SKM-1 treated with dmso at 0.1 percent for 144 hours (cell line): ENCODE results near the gene PRCD.

ENCODE experiments used
- DNase-seq: peaks from one replicate; lab custom pipeline; 2025; ENCODE audit not compliant: unreplicated experiment; lab: John Stamatoyannopoulos, UW

The PRCD gene

GRCh38 chr17:76570457-76570856, 30.6 kb downstream of the PRCD start:
- no peak for DNase-seq

- no peak for DNase-seq
These were observed 31.1 kb downstream of the PRCD start for GRCh38 chr17:76570877-76571471.

DNA sequence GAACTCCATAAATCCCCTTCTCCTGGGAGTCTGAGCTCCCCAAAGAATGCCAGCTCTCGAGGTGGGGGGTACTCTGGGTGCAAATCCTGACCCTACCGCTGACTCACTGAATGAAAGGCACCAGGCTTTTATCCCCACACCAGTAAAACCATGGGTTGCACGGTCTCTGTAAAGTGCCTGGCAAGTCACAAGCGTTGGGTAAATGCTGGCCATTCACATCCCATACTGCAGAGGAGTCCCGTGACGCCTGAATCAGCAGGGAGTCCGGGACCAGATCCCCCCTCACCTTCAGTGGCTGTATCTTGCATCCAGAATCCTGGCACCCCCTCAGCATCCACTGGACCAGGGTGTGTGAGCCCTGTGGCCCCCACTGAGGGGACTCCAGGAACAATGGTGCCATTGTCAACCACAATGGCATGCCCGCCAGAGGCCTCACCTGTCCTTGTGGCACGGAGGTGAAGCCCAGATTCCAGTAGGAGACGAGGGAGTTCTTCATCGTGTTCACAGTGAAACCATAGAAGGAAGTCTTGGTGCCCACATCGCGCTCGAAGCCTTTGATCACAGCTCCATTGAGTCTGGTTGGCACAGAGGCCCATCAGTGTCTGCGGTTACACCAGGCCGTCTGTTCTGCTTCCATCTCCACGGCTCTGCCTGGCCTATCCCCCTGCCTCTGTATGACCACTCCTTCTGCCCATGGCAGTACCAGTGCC, 32.5 kb downstream of the PRCD start:
- no peak for DNase-seq

DNA sequence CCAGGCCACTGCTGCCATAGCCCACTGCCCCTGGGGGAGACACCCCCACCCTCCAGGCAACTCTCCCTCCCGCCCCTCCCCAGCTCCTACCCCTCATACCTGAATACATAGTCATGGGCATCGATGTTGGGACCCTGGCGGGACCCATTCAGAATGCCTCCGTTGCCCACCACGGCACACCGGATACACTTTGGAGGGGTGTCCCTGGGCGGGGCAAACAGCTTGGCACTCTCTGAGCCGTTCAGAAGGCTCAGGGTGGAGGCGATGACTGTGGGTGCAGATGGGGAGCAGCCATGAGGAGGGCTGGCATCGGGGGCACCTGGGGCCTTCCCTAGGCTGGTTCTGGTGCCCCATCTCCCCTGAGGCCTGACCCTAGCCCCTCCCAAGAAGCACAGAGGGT, 33.3 kb downstream of the PRCD start:
- DNase-seq = no peak

DNA sequence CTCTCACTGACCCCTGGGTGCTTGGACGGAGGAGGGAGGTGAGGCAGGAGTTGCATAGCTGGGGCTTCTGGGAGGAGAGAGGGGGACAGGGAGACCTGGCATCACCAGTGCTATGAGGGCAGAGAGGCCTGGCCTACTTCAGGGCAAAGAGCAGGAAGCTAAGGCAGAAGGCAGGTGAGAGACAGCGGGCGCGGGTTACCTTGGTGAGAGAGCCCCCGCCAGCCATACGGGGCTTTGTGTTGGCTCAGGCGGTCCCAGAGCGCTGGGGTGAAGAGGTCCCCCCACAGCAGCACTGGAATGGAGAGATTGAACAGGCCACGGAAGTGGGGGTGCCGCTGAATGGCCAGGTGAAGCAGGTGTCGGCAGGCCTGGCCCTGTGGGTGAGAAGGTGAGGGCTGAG, 34.3 kb downstream of the PRCD start:
- DNase-seq = no peak

- DNase-seq = no peak
These were observed 35.7 kb downstream of the PRCD start for GRCh38 chr17:76575570-76575969.

DNA sequence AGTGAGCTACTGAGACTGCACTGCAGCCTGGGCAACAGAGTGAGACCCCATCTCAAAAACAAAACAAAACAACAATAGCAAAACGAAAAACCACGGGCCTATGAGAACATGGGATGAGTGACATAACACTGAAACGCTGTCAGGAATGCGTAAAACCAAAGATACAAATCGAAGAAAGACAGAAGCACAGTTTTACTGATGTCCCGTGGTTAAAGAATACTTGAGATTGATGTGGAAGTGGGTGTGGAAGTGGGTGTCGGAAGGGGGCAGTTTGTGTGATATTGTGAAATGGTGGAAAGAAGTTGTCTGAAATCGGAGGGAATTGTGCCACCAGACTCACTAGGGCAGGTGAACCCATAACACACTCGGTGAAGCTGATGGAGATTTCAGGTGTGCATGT, 36.3 kb downstream of the PRCD start:
- DNase-seq = no peak

- DNase-seq = no peak
These were observed 38.0 kb downstream of the PRCD start for GRCh38 chr17:76577876-76578275.

- no peak for DNase-seq
These were observed 38.5 kb downstream of the PRCD start for GRCh38 chr17:76578376-76578775.

DNA sequence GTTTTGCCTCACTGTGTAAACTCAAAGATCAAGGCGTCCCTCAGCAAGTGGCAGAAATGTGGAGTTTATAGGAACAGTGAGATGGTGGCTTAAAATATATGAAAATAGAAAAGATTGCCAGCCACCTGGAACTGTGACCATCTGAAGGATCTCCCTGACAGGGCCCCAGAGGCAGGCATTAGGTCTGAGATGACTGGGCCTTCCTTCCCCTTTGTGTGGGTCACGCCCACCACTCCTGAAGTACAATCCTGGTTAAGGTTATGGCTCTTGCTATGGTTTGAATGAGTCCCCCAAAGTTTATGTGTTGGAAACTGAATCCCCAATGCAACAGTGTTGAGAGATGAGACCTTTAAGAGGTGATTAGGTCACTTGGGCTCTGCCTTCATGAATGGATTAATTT, 39.4 kb downstream of the PRCD start:
- no peak for DNase-seq

DNA sequence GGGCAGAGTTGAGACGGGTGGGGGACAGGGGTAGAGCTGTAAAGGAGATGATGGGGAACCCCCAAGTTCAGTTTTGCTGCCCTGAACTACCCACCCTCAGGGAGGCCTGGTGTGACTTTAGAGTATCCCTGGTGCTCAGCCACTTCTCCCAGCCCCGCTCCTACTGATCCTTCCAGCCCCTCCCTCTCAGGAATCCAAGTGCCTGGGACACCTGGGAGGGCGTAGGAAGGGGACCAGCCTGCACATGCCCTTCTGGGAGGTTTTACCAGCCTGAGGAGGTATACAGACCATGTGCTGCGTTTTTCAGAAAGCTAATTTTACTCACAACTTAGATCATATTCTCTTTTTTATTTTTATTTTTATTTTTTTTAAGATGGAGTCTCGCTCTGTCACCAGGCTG, 41.7 kb downstream of the PRCD start:
- DNase-seq = no peak

DNA sequence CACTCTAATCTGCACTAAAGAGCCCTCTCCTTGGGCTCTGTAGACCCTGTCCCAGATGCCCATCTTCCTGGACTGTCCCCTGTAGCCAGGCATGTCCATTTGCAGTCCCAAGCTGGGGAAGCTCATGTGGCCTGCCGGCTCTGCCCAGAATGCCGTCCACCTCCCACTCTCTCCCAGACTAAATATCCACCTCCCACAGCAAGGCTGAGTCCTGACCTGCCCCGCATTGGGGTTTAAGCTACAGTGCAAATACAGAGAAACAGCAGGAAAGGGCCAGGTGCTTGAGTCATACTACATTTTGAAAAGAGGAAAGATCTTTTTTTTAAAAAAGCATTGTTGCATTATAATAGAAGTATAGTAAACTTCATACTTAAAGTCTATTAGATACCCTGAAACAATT, 42.8 kb downstream of the PRCD start:
- DNase-seq = no peak

DNA sequence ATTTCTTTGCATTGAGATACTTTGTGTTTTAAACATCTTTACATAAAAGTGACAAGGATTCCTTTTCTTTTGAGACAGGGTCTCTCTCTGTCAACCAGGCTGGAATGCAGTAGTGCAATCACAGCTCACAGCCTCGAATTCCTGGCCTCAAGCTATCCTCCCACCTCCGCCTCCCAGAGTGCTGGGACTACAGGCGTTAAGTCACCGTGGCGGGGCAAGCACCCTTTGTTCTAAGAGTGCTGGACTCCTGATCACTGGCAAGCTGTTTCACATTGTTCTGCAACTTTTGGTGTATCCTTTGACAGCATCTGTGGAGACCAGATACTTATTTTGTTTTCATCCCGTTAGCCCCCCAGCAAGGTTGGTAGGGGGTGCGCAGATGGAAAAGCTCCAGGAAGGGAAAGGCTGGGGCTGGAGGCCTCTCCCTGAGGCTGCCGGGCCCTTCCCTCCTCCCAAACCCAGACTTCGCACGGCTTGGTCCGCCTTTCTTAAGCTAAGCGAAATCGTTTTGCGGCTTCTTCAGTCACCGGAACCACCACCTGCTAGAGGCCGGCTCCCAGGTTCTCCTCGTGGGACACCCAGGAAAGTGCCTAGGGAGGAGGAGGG, 44.7 kb downstream of the PRCD start:
- no peak for DNase-seq

DNA sequence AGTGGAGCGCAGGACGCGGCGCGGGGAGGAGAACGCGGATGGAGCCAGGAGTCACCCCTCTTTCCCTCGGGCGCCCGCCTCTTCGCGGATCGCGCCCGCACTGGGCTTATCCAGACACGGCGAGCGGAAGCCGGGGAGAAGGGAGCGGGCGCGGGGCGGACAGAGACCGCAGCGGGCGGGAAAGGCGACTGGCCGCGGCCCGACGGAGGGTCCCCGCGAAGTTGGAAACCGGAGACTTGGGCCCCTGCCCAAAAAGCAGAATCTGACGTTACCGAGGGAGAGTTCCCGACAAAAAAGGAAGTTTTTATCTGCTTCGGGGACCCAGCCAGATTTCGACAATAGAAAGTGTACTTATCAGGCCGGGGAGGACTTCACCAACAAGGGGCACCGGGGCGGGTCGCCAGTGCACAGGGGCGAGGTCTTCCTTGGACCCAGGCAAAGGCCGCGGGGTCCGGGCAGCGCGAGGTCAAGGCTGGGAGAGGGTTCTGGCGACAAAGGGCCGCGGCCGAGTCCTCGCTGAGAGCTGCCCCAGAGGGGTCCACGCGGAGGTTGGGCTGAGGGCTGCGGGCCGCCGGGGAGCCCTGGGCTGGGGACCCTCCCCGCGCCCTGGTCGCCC, 45.3 kb downstream of the PRCD start:
- no peak for DNase-seq

DNA sequence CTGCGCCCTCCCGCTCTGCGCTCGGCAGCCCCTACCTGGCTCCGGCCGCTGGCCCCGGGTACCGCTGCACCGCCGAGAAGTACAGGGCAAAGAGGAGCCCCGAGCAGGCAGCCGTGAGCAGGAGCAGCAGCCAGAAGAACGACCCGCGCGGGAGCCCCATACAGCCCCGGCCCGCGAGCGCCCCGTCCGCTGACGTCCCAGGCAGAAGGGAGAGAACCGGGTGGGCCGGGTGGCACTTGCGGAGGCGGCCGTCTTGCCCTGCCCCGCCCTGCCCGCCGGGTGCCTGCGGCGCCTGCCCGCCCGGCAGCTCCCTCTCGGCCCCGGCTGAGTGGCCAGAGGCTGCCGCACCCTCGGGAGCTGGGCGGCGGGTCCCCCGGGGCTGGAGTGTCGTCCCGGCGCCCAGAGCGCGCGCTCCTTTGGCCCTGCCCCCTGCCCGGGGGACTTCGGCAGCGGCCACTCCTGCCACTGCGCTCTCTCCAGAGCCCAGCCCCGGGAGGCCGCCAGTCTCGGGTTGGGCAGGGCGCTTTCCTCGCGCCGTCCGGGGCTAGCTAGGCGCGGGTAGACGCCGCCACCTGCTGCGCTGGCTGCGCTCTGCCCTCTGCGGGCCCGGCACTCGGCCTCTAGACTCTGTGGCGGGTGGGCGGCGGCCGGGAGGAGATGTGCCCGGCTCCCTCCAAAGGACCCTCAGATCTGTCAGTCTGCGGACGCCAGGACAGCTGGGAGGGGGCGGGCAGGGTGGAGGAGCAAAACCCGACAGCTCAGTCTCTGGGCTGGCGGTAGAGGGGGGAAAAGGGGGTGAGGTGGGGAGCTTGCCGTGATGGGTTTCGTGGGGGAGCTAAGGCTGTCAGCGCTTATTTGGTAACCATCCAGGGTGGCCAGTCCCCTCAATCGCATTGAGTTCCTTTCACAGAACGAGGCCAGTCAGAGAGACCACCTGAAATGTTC, 46.1 kb downstream of the PRCD start, which contains the start of gene ST6GALNAC2:
TSS of gene ST6GALNAC2 (minus strand) at position 212 of the 945 bp plus-strand sequence. CDS start at position 160, 52 bp downstream.
- peak; percentile 14 for DNase-seq

DNA sequence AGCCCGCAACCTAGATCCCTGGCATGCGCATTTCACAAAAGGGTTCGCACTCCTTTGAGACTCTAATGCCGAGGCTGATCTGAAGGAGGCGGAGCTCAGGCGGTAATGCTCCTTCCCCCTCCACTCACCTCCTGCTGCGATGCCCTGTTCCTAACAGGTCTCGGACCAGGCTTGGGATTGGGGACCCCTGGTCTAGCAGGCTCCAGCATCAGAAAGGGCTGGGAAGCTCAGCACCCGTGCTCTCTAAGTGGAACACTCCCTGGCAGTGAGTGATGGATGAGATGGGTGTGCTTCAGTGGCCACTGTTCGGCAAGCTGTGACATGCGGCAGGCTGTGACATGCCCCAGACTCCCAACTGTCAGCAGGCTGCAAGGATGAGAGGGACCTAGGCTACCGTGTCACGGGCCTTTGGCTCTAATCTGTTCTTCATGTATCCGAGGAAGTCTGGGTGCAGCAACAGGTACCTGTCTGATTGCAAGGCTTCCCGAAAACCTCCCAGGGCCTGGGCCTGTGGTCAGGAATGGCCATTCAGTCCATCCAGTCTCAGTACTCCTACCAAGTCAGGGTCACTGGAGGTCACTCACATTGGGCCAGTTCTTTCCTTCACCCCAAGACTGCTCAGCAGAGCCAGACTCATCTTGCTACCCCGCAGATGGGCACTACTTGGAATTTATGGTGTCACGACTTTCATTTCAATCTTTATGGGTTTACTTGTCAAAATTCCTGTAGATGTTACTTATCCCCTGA, 47.1 kb downstream of the PRCD start:
- DNase-seq = no peak

GRCh38 chr17:76588182-76588581, 48.3 kb downstream of the PRCD start:
- DNase-seq = no peak

DNA sequence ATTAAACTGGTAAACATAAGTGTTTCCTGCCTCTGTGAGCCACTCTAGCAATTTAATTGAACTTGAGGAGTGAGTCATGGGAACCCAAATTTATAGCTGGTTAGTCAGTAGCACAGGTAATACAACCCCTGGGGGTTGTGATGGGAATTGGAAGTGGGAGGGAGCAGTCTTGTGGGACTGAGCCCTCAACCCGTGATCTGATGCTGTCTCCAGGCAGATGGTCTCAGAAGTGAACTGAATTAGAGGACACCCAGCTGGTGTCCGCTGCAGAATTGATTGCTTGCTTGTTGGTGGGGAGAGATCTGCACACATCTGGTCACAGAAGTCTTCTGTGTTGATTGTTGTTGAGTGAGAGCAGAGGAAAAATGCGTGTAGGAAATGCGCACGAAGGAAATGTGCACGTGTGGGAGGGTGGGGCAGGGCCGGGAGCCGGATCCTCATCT, 53.6 kb downstream of the PRCD start:
- DNase-seq = no peak

DNA sequence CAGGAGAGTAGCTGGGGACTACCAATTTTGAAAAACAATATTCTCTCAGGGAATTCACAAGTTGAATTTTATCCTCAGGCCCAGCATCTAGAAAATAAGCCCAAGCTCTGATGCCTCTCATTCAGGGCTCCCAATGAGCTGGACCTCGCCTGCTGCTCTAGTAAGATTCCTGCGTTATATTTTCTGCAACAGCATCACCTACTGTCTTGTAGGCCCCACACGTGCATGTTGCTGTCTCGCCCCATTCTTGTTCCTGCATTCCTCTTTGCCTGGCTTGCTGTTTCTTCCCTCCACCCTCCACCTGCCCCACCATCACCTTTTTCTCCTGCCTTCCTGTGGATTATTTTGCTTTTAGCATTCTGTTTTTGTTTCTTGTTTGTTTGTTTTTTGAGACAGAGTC, 54.1 kb downstream of the PRCD start:
- no peak for DNase-seq

- no peak for DNase-seq
These were observed 54.8 kb downstream of the PRCD start for GRCh38 chr17:76594690-76595089.
